Left renal pelvis (tissue), 4 donors: ENCODE measurements around the gene USP49. TPM values are rescaled to one million over a fixed set of nuclear protein-coding genes. Genes with fewer than 3 reads are reported as not detected.

ENCODE experiments used
- DNase-seq, 4 donors: peaks; one replicate each; pipeline ENCODE4 v3.0.0-alpha.2; 2013; ENCODE audit warnings: low read depth in 4 of 4, low spot score in 3 of 4
- polyA plus RNA-seq, 4 donors: library from polyadenylated mRNA; unstranded; fragments of 120-200 nt; gene quantifications; one replicate each; pipeline ENCODE4 v1.2.1, GENCODE V29; 2013; ENCODE audit not compliant: insufficient read length in 4 of 4

The USP49 gene
- polyA plus RNA-seq, 4 donors = 11.4 to 15.3 (median 11.9) TPM

DNA sequence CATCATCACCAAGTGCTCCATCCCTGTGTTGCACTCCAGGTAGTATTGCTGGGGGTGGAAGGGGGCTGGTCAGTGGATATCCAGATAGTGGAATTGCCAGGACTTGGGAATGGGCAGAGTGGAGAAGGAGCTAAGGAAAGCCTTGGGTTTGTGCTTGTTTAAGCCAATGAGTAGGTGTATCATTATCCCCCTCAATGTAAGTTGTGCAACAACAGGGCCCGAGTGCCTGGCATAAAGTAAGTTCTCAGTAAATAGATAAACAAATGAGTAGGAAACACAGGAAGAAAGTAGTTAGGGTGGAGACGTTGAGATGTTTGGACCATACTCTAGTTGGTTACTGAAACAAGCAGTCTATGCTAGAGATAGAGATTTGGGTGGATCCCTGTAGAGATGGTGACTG, 36.6 kb upstream of the USP49 start:
- no peak for DNase-seq

DNA sequence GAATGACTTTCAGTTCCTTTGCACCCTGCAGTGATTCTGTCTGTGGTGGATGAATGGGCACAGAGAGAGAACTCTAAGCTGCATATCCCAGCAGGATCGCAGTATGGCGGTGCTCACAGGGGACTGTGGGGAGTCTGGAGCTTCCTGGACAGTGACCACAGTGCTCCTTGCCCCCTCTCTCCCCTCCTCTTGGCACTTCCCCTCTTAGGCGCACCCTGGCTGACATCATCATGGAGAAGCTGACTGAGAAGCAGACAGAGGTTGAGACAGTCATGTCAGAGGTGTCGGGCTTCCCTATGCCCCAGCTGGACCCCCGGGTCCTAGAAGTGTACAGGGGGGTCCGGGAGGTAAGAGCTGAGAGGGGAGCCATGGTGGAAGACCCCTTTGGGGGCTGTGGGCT, 34.7 kb upstream of the USP49 start:
- DNase-seq = no peak

- no peak for DNase-seq
These were observed 32.1 kb upstream of the USP49 start for GRCh38 chr6:41927253-41927652.

DNA sequence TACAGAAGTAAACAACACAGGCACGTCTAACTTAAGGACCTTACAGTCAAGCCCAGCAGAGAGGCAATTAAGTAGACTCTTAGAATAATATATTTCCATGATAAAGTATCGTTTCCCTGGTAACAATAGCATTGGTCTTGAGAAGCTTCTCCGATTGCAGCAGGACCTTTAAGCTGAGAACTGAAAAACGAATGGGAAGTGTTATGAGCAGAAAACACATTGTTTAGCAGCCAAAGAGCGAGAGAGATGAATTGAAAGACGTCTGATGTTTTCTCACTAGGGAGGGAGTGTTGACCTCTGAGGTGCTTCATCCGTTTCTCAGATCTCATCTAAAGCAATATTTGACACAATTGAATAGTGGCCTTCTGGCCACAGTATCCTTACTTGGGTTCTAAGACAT, 27.0 kb upstream of the USP49 start:
- DNase-seq = no peak

- no peak for DNase-seq
These were observed 26.5 kb upstream of the USP49 start for GRCh38 chr6:41921712-41921998.

DNA sequence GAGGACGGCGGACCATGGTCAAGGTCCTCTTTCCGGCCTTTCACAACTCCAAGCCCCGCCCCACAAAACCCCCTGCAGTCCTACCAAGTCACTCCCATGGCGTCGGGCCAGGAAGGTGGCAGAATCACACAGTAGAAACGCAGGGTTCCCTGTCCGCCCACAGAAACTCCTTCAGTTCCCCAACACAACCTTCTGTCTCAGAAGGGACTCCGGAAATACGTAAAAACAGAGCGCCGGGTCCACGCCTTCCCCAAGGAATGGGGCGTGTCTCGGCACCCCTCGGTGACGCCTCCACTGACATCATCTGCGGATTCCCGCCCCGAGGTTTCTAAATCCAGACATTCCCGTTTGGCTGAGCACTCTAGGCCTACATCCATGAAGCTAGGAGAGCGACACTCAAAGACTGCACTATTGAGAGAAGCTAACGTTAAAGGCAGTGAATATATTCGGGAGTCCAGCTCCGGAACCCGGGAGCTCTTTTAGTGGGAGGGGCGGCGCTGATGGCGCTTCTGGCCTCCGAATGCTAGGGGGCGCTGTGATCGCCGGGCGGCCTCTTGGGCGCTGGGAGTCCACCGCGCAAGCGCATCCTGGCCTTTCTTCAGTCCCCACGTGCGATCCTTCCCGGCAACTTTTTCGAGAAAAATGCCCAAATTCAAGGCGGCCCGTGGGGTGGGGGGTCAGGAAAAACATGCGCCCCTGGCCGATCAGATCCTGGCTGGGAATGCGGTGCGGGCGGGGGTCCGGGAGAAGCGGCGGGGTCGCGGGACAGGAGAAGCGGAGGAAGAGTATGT, 25.9 kb upstream of the USP49 start, which contains the start of the genes BYSL and MED20:
Gene BYSL (plus strand): TSS at position 579 of the 791 bp plus-strand sequence. CDS start 64 bp downstream, at position 643.
Gene MED20 (minus strand): TSS at position 219 of the 791 bp plus-strand sequence. CDS start 121 bp downstream, at position 98.
- DNase-seq = peak; percentile 87 to 95 (median 94)

DNA sequence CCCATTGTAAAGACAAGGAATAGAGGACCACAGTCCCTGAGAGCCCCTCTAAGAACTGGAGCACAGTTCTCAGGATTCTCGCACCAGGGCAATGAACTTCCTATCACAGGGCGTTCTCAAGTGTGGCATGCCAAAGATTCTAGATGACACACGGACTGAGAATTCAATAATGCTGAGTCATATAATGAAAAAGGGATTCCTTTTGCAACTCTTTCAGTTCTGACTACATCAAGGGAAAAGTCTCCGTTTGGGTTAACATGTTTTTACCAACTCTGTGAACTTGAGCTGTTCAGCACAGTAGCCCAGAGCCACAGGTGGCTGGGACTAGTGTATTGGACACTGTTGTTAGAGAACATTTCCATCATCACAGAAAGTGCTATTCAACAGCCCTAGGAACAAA, 22.4 kb upstream of the USP49 start:
- no peak for DNase-seq

DNA sequence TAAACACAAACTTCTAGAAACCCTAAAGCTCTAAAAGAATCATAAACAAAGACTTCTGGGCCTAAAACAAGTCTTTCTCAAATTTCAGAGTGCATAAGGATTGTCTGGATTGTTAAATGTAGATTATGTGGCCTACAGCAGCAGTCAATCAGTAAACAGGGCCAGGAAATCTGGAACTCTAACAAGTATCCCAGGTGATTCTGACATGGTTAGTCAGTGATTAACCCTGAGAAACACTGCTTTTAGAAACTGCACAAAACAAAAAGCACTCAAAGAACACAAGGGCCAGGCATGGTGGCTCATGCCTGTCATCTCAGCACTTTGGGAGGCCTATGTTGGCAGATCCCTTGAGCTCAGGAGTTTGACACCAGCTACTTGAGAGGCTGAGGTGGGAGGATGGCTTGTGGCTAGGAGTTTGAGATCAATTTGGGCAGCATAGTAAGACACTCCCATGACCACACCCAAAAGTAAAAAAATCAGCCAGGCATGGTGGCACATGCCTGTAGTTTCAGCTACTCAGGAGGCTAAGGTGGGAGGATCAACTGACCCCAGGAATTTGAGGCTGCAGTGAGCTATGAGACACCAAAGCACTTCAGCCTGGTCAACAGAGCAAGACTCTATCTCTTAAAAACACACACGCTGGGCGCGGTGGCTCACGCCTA, 19.8 kb upstream of the USP49 start:
- no peak for DNase-seq

DNA sequence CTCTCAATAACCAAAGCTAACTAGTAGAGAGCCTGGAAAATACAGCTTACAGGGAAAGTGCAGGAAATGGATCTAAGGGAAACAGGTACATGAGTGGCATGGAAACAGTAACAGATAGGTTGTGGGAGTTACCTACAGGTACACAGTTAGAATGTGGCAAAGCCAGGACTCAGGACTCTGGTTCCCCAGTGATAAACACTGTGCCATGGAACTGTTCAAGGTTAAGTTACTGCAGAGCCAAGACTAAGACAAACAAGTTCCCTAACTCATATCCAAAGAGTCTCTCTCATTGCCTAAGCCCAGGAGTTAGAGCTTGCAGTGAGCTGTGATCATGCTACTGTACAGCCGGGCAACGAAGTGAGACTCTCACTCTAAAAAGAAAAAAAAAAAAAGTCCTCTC, 19.2 kb upstream of the USP49 start:
- DNase-seq = no peak

GRCh38 chr6:41909727-41910126, 14.6 kb upstream of the USP49 start:
- no peak for DNase-seq

GRCh38 chr6:41901882-41902519, 6.8 kb upstream of the USP49 start:
- no peak for DNase-seq

DNA sequence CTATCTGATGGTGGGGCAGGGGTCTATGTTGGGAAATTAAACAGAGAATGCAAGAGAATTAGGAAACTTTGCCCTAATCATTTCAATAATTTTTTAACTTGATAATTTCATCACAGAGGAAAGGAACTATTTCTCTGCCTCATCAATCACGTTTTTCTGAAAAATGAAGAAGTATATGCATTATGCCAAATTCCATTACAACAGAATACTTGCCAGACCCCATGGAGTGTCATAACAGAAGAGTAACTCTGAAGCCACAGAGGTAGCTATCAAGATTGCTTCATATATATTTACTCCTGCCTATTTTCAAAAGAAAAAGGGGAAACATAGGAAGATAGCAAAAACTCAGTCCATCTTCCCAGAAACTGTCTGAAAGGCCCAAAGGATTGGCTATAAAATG, 5.7 kb upstream of the USP49 start:
- DNase-seq = no peak

DNA sequence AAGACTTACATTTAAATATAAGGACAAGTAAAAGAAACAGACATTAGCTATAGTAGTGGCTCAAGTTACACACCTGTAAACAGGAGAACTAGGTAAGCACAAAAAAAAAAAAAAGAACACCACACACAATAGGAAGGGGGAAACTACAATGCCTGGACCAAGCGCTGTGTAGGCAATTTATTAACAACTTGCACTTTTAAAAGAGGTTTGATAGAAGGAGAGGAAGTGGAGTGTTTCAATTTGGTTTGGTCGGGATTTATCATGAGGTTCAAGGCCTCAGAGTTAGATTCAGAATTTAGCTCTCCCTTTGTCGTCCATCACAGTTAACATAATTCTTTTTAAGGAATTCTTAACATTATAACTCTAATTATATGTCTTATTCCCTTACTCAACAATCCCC, 1.1 kb upstream of the USP49 start:
- DNase-seq = no peak

DNA sequence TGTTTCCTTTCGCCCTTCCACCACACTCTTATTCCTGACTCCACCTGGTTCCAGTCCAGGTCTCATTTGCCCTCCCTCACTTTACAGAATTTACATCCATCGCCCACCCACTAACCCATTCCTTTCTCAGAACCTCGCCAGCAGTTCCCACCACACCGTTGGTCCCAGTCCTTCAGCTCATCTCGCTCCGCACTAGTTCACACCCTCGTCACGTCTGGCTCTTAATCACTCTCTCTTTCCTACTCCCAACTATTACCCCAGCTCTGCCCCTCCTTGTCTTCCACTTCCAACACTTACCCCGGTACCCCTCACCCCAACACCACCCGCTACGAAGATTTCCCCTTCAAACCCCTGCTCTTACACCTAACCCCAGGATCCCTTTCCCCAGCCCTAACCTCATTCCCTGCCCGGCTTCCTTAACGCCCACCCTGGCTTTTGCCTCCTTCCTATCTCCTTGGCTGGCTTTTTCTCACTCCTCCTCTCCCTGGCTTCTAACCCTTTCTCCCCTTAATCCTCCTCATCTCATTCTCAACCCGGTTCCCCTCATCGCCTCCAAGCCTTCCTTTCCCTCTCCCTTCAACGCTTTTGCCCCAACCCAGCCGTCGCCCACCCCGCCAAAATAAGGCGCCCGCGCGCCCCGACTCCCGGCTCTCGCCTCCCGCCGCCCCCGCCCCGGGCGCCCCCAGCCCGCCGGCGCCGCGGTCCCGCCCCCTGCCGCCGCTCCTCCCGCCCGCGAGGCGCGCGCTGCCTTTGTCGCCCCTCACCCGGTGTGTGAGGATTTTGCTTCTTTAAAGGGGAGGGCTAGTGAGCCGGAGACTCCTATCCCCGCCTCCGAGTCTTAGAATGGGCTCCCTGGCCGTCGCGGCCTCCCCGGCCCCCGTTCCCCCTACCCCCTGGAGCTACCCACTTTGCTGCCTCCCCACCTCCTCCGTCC, 542 bp downstream of the USP49 start:
- peak in 1 of 4 donors; percentile 10 for DNase-seq

- no peak for DNase-seq
These were observed 2.1 kb downstream of the USP49 start for GRCh38 chr6:41892921-41893564.

GRCh38 chr6:41887331-41887751, 7.8 kb downstream of the USP49 start:
- no peak for DNase-seq

- DNase-seq = no peak
These were observed 9.2 kb downstream of the USP49 start for GRCh38 chr6:41885930-41886329.

GRCh38 chr6:41884957-41885356, 10.2 kb downstream of the USP49 start:
- no peak for DNase-seq

DNA sequence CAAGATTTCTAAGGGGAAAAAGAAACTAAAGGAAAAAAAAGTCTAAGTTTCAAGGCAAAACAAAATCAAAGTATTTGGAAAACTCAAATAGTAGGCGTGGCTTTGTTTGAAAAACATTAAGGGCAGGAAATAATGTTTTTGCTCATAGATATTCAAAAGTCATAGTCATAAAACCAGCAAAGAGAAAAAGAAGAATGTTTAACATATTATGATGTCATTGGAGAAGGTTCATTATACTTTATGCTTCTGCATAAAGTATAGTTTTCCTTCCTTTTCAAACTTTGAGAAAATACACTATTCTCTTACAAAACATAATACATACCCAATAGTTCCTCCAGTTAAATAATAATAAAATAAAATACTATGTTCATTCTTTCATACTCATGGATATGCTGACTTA, 13.7 kb downstream of the USP49 start:
- no peak for DNase-seq

DNA sequence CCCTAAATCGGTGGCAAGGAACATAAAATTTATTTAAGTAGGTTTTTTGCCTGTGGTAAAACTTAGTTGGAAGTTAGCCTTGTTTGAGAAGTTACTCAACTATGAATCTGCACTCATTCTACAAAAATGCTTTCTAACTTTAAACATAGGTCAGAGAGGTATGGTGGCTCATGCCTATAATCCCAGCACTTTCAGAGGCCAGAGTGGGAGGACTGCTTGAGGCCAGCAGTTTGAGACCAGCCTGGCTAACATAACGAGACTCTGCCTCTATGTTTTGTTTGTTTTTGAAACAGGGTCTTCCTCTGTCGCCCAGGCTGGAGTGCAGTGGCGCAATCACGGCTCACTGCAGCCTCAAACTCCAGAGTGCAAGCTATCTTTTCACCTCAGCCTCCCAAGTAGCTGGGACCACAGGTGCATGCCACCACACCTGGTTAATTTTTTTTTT, 16.2 kb downstream of the USP49 start:
- DNase-seq = no peak
